GM12892 (cell line): Measurements from ENCODE around the gene XYLT2.

Experiments used
- DNase-seq: peaks from one replicate; pipeline ENCODE4 v3.0.0; 2011; ENCODE audit not compliant: insufficient read length
- FAIRE-seq: peaks from 2 replicates; lab custom pipeline; 2011; peaks lifted over from hg19 to GRCh38; lab: Jason Lieb, UNC
- POLR2A ChIP-seq: IDR thresholded peaks from 2 replicates; pipeline ENCODE4 v1.6.1; 2011; ENCODE audit warnings: low read depth, low read length, control low read depth
- POLR2AphosphoS5 ChIP-seq: IDR thresholded peaks from 2 replicates; pipeline ENCODE4 v1.6.1; 2011; ENCODE audit warnings: low read depth, low read length, control low read depth
- TAF1 ChIP-seq: IDR thresholded peaks from 2 replicates; pipeline ENCODE4 v1.6.1; 2011; ENCODE audit warnings: low read depth, mild to moderate bottlenecking, control low read depth, low read length, borderline replicate concordance

The XYLT2 gene

GRCh38 chr17:50406578-50406977 is 60.7 kb downstream of the XYLT2 start:
- FAIRE-seq = no peak
- no peak for DNase-seq
- no peak for TF ChIP-seq TAF1
- no peak for TF ChIP-seq POLR2AphosphoS5
- TF ChIP-seq POLR2A = no peak

GRCh38 chr17:50407921-50408320 is 62.0 kb downstream of the XYLT2 start:
- DNase-seq (no peak), FAIRE-seq (no peak)
- TF ChIP-seq POLR2AphosphoS5 (no peak), TAF1 (no peak), POLR2A (no peak)
